Skeletal muscle satellite cell (primary cell): Measurements from ENCODE around the gene CEP44.
"Not testable (repeated sequence)": the region's sequence is repeated elsewhere in the genome, so short reads cannot be mapped to it uniquely, and the experiment has no call there.

Experiments used
- H3K27me3 ChIP-seq: 2 replicates; pipeline ENCODE4 v1.7.0; 2013; ENCODE audit warnings: low read length; ENCODE audit not compliant: control insufficient read depth, insufficient read depth
- H3K36me3 ChIP-seq: 2 replicates; pipeline ENCODE4 v1.7.0; 2013; ENCODE audit warnings: mild to moderate bottlenecking, control low read depth, low read length; ENCODE audit not compliant: insufficient read depth
- H3K4me1 ChIP-seq: 2 replicates; pipeline ENCODE4 v1.7.0; 2013; ENCODE audit warnings: low read length; ENCODE audit not compliant: control insufficient read depth, insufficient read depth
- H3K4me2 ChIP-seq: 2 replicates; pipeline ENCODE4 v1.7.0; 2013; ENCODE audit warnings: mild to moderate bottlenecking, low read length
- H3K4me3 ChIP-seq: 2 replicates; pipeline ENCODE4 v1.7.0; 2013; ENCODE audit warnings: low read length
- H3K9ac ChIP-seq: 2 replicates; pipeline ENCODE4 v1.7.0; 2013; ENCODE audit warnings: mild to moderate bottlenecking, low read depth, low read length, moderate library complexity
- H3K9me3 ChIP-seq: replicated peaks from 2 replicates; pipeline ENCODE4 v1.7.0; 2013; ENCODE audit warnings: mild to moderate bottlenecking, control low read depth, low read length

Gene CEP44

DNA sequence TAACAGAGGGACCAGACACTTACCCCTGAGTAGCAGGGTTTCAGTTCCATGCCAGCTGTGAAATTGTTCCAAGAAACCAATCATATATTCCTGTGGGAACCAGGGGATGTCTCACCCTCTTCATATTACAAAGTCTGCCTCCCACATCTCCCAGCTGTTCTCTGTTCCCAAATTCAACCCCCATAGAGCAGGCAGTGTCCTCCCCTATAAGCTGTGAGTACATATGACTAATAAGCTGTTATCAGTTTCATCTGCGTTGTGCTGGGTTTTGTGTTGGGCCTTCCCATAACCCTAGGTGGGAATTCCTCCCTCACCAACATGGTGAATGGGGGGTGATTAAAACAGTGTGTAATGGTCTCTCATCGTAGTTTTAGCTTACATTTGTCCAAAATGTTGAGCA lies 41.0 kb downstream of the CEP44 start:
- Histone ChIP-seq H3K9me3 (no peaks in the 10 kb centered on the region), H3K27me3 (no peaks in the 10 kb centered on the region), H3K4me1 (peaks cover 11% of the 10 kb centered on the region), H3K4me3 (no peak overlapping the region), H3K9ac (no peak overlapping the region), H3K4me2 (peak overlapping the region; percentile 26), H3K36me3 (no peaks in the 10 kb centered on the region)

DNA sequence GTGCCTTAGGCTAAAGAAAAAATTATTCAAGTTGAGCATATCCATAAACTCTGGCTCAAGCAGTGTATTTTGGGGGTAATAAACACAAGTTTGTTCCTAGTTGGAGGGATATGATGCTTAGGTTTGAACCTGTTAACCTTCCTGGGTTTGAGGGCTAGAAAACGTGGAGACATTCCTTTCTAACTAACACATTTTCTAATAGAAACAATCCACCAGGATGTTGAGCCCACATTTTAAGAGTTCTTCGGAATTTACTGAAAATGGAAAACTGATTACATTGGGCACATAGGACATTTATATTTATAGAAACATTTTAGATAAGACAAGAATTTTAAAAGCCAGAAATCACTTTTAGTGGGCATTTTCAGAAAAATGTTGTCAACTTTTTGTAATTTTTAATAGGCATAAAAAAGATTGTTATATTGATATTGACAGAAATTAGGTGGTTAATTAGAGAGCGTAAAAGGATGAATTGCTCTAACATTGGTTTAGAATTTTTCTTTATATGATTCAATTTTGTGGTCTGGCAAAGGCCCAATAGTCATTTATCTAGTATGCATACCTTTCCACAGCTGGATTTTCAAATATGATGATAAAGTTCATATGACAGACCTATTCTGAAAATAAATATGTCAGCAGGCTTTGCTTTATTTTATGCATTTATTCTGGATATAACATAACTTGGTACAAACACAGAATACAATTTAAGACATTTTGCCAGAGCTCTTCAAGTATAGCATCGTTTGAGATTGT lies 49.2 kb downstream of the CEP44 start:
- Histone ChIP-seq H3K27me3 (no peaks in the 10 kb centered on the region), H3K9ac (no peak overlapping the region), H3K4me2 (no peak overlapping the region), H3K9me3 (no peaks in the 10 kb centered on the region), H3K4me3 (no peak overlapping the region), H3K36me3 (no peaks in the 10 kb centered on the region), H3K4me1 (no peaks in the 10 kb centered on the region)

DNA sequence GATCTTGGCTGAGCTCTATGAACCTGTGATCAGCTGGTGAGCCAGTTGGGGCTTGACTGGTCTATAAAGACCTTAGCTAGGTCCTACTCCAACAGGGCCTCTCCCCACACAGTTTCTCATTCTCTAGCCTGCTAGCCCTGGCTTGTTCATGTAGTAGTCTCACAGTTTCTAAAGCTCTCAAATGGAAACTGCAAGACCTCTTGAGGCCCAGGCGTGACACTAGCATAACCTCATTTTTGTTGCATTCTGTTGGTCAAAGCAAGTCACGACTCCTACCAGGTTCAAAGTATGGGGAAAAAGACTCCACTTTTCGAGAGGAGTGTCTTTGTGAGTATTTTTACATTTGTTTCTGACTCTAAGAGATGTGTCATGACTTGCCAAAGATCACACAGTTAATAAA lies 50.9 kb downstream of the CEP44 start:
- Histone ChIP-seq H3K9ac (no peak overlapping the region), H3K4me3 (no peak overlapping the region), H3K9me3 (no peaks in the 10 kb centered on the region), H3K4me2 (no peak overlapping the region), H3K36me3 (no peaks in the 10 kb centered on the region), H3K27me3 (no peaks in the 10 kb centered on the region), H3K4me1 (no peaks in the 10 kb centered on the region)

DNA sequence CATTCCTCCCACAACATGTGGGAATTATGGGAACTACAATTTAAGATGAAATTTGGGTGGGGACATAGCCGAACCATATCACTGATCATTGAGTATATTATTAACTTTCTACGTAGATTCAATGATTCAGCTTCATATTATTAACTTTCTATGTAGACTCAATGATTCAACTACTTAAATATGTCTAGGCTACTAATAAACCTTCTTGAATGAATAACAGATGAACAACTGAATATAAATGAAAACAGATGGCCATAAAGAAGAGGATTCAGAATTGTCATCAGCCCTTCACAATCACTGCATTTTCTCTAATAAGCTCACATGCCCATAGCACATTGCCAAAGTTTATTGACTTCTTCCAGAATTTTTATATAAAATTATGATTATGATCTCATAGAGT lies 57.0 kb downstream of the CEP44 start:
- Histone ChIP-seq H3K27me3 (no peaks in the 10 kb centered on the region), H3K4me1 (peaks cover 5% of the 10 kb centered on the region), H3K36me3 (no peaks in the 10 kb centered on the region), H3K4me2 (no peak overlapping the region), H3K9ac (no peak overlapping the region), H3K9me3 (no peaks in the 10 kb centered on the region), H3K4me3 (no peak overlapping the region)

DNA sequence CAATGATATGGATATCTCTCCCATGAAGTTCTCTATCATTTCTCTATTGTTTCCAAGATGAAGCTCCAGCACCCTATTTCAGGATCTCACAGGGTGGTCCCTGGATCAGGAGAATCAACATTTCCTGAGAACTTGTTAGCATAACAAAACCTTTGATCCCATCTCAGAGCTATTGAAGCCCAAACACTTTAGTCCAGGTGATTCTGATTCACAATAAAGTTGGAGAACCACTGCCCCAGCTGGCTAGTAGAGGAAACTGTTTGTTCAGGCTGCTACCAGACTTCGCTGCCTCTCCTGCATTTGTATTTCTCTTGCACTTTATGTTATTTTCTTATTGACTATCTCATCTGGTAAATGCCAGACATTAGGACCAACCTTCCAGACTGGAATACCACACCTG lies 65.4 kb downstream of the CEP44 start:
- Histone ChIP-seq H3K27me3 (no peaks in the 10 kb centered on the region), H3K4me3 (no peak overlapping the region), H3K9me3 (no peaks in the 10 kb centered on the region), H3K4me2 (no peak overlapping the region), H3K4me1 (no peaks in the 10 kb centered on the region), H3K36me3 (no peaks in the 10 kb centered on the region), H3K9ac (no peak overlapping the region)

DNA sequence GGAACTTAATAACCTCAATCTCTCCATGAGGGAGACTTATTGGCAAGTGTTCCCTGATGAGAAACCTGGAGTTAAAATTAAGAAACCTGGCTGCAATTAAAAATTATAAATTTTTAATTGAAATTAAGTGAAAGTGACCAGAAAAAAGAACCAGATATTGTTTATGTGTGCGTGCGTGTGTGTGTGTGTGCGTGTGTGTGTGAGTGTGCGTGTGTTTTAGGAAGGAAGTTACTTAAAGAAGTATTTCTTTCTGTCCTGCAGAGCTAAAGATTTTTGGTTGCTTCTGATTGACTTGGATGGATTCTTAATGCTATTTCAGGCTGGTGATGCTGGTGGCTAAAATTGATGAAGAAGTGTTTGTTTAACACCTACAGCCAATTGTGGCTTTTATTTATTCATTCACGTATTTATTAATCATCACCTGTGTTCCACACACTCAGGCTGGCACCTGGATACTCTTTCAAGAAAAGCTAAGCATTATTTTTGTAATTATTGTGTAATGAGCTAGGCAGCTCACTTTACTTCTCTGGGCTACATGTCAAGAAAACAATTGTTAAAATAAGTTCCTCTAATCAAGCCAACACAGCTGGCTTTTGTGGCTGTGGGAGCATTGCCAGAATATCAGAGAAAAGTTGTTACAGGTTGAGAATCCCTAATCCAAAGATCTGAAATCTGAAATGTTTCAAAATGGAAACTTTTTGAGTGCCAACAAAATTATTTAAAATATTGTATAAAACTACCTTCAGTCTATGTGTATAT lies 68.5 kb downstream of the CEP44 start:
- Histone ChIP-seq H3K4me1 (no peaks in the 10 kb centered on the region), H3K9me3 (no peaks in the 10 kb centered on the region), H3K4me2 (no peak overlapping the region), H3K27me3 (no peaks in the 10 kb centered on the region), H3K4me3 (no peak overlapping the region), H3K9ac (no peak overlapping the region), H3K36me3 (no peaks in the 10 kb centered on the region)

DNA sequence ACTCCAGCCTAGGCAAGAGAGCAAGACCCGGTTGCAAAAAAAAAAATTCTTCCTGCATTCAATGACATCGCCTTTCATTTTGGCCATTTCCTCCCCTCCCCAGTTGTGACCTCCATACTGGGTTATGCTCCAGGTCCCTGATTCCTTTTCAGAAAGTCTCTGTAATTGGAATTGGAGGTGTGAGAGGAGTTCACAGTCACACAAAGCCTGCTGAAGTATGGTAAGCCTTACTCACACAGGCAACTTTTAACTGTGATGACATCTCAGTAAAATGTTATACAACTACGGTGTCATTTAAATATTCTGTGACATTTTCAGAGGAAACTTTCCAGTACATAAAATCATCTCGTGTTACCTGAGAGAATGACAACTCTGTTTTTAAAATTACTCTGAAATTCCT lies 73.6 kb downstream of the CEP44 start:
- Histone ChIP-seq H3K36me3 (no peaks in the 10 kb centered on the region), H3K9ac (no peak overlapping the region), H3K27me3 (no peaks in the 10 kb centered on the region), H3K4me1 (peaks cover 13% of the 10 kb centered on the region), H3K9me3 (no peaks in the 10 kb centered on the region), H3K4me2 (no peak overlapping the region), H3K4me3 (no peak overlapping the region)

DNA sequence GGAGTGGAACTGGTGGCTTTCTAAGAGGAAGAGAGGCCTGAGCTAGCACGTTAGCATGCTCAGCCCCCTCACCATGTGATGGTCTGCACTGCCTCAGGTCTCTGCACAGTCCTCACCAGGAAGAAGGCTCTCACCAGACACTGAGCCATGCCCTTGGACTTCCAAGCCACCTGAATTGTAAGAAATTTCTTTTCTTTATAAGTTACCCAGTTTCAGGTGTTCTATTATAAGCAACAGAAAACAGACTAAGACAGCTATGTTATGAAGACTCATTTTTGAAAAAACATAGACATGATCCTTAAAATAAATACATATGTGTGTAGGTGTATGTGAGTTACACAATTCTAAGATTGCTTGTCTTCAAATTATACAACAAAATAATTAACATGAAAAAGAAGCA lies 74.7 kb downstream of the CEP44 start:
- no peaks in the 10 kb centered on the region for H3K9me3 ChIP-seq
- peak overlapping the region; percentile 48 for H3K4me2 ChIP-seq
- H3K9ac ChIP-seq: no peak overlapping the region
- no peaks in the 10 kb centered on the region for H3K27me3 ChIP-seq
- no peaks in the 10 kb centered on the region for H3K36me3 ChIP-seq
- peaks cover 13% of the 10 kb centered on the region for H3K4me1 ChIP-seq
- no peak overlapping the region for H3K4me3 ChIP-seq

DNA sequence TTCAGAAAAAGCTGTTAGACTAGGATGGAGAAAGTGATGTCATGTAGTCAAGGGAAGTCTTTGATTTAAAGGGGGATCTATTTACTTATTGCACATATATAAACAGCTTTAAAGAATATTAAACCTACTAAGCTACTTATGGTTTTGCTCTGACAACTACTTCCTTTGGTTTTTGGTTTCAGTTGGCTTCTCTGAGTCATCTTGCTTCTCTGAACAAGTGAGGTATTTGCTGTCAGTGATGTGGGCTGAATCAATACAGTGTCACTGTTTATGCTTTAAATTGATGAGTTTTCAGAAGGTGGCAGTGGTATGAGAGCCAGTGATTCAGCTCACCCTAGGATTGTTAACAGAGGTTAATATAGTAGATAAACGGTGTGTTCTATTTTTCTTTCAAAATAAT lies 75.1 kb downstream of the CEP44 start:
- H3K4me1 ChIP-seq: peaks cover 13% of the 10 kb centered on the region
- H3K4me3 ChIP-seq: no peak overlapping the region
- H3K9me3 ChIP-seq: no peaks in the 10 kb centered on the region
- peak overlapping the region; percentile 48 for H3K4me2 ChIP-seq
- H3K9ac ChIP-seq: no peak overlapping the region
- H3K36me3 ChIP-seq: no peaks in the 10 kb centered on the region
- no peaks in the 10 kb centered on the region for H3K27me3 ChIP-seq

DNA sequence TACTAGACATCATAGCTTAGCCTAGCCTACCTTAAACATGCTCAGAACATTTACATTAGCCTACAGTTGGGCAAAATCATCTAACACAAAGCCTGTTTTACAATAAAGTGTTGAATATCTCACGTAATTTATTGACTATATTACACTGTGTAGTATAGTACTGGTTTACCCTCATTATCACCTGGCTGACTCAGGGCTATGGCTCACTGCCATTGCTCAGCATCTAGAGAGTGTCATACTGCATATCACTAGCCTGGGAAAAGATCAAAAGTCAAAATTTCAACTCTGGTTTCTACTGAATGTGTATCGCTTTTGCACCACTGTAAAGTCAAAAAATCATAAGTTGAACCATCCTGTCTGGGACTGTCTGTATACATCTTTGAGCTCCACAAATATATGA lies 78.6 kb downstream of the CEP44 start:
- peaks cover 13% of the 10 kb centered on the region for H3K4me1 ChIP-seq
- H3K9me3 ChIP-seq: no peaks in the 10 kb centered on the region
- H3K4me3 ChIP-seq: no peak overlapping the region
- H3K9ac ChIP-seq: no peak overlapping the region
- H3K4me2 ChIP-seq: no peak overlapping the region
- H3K27me3 ChIP-seq: no peaks in the 10 kb centered on the region
- no peaks in the 10 kb centered on the region for H3K36me3 ChIP-seq

DNA sequence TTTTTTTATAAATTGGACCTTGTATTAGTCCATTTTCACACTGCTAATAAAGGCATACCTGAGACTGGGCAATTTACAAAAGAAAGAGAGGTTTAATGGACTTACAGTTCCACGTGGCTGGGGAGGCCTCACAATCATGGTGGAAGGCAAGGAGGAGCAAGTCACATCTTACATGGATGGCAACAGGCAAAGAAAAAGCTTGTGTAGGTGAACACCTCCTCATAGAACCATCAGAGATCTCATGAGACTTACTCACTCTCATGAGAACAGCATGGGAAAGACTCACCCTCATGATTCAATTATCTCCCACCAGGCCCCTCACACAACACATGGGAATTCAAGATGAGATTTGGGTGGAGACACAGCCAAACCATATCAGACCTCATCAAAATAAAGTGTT lies 80.1 kb downstream of the CEP44 start:
- not testable (repeated sequence) for H3K9ac ChIP-seq, H3K4me1 ChIP-seq, H3K36me3 ChIP-seq, H3K4me2 ChIP-seq, H3K9me3 ChIP-seq, H3K27me3 ChIP-seq, H3K4me3 ChIP-seq
